GM06990 (cell line): ENCODE measurements around the gene ARSI.

ENCODE experiments used
- DNase-seq: peaks from one replicate; pipeline ENCODE4 v3.0.0-alpha.2; 2011; ENCODE audit not compliant: insufficient read length; ENCODE audit errors: extremely low read depth
- H3K27me3 ChIP-seq: replicated peaks from 2 replicates; pipeline ENCODE4 v1.6.0; 2011; ENCODE audit warnings: low read length; ENCODE audit not compliant: control insufficient read depth, insufficient read depth
- H3K36me3 ChIP-seq: 2 replicates; pipeline ENCODE4 v1.5.1; 2011; ENCODE audit warnings: low read length; ENCODE audit not compliant: control insufficient read depth, insufficient read depth
- H3K4me3 ChIP-seq: replicated peaks from 2 replicates; pipeline ENCODE4 v1.5.1; 2011; ENCODE audit warnings: low read depth, mild to moderate bottlenecking, control low read depth, low read length
- TF ChIP-seq, protein P1 (sequence below): IDR thresholded peaks from 2 replicates; pipeline ENCODE4 v1.5.1; 2011; ENCODE audit warnings: low read length, control low read depth, mild to moderate bottlenecking, inconsistent platforms; ENCODE audit not compliant: insufficient read depth, poor library complexity, severe bottlenecking

Gene ARSI

DNA sequence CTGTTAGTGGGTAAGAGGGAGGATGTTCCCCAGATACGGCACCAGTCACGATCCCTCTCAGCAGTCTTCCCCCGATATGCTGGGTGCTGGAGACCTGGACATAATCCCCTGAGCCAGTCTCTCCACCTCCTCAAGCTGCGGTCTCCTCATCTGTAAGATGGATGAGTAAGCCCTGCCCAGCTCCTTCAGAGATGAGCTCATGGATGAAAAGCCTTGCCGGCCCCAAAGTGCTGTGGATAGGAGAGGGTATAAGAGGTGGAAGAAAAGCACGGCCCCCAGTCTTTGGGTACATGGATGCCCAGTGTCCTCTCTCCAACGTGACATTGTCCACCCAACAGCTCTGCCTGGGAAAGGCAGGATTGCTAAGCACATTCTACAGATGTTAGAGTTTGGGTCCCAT lies 17.6 kb downstream of the ARSI start:
- TF ChIP-seq, protein P1, sequence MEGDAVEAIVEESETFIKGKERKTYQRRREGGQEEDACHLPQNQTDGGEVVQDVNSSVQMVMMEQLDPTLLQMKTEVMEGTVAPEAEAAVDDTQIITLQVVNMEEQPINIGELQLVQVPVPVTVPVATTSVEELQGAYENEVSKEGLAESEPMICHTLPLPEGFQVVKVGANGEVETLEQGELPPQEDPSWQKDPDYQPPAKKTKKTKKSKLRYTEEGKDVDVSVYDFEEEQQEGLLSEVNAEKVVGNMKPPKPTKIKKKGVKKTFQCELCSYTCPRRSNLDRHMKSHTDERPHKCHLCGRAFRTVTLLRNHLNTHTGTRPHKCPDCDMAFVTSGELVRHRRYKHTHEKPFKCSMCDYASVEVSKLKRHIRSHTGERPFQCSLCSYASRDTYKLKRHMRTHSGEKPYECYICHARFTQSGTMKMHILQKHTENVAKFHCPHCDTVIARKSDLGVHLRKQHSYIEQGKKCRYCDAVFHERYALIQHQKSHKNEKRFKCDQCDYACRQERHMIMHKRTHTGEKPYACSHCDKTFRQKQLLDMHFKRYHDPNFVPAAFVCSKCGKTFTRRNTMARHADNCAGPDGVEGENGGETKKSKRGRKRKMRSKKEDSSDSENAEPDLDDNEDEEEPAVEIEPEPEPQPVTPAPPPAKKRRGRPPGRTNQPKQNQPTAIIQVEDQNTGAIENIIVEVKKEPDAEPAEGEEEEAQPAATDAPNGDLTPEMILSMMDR = no peak
- peaks cover 3% of the 10 kb centered on the region for H3K27me3 ChIP-seq

DNA sequence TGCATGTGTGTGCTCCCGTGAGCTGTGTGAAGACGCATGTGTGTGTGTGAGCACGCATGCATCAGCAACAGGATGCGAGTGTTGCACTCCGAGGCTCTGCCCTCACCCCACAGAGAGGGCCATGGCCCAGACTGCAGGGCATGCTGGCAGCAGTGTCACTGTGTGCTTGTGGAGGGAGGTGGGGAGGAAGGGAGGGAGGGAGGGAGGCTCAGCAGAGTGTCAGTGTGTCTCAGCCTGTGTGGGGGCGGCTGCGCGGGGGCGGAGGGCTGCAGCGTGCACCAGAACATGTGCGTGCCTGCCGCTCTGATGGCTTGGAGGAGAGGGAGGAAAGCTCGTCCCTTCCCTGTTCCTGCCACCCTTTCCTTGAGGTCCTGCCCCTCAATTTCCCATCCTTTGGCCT lies 18.4 kb downstream of the ARSI start:
- DNase-seq = no peak
- H3K4me3 ChIP-seq = no peak overlapping the region
- H3K36me3 ChIP-seq = no peaks in the 10 kb centered on the region
- TF ChIP-seq, protein P1 = no peak
- peaks cover 5% of the 10 kb centered on the region for H3K27me3 ChIP-seq

More for the DNA sequence above, 17.6 kb downstream of the ARSI start:
- Histone ChIP-seq H3K4me3 (no peak overlapping the region), H3K36me3 (no peaks in the 10 kb centered on the region)
- no peak for DNase-seq

DNA sequence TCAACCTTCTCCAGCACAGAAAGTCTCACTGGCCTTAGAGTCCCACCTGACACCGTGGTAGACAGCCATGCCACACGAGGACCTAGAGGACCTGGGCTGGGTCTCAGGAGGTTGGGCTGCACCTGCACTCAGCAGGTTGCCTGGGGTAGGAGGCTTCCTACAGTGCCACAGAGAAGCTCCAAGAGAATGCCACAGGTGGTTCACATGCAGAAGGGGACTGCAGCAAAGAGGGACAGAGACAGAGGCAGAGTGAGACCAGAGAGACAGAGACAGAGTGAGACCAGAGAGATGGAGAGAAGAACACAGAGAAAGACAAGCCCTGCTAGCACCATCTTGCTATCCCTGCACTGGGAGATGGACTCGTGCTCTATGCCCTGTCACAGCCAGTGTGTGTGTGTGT lies 18.8 kb downstream of the ARSI start:
- no peak for DNase-seq
- Histone ChIP-seq H3K4me3 (no peak overlapping the region), H3K36me3 (no peaks in the 10 kb centered on the region), H3K27me3 (peaks cover 5% of the 10 kb centered on the region)
- TF ChIP-seq, protein P1 = no peak

GRCh38 chr5:150281987-150282386 lies 20.7 kb downstream of the ARSI start:
- H3K36me3 ChIP-seq = no peaks in the 10 kb centered on the region
- no peak overlapping the region for H3K4me3 ChIP-seq
- no peak for DNase-seq
- TF ChIP-seq, protein P1 = no peak
- peaks cover 5% of the 10 kb centered on the region for H3K27me3 ChIP-seq

- no peaks in the 10 kb centered on the region for H3K36me3 ChIP-seq
- peaks cover 5% of the 10 kb centered on the region for H3K27me3 ChIP-seq
- DNase-seq = no peak
- TF ChIP-seq, protein P1 = no peak
- H3K4me3 ChIP-seq = no peak overlapping the region
Measured at GRCh38 chr5:150279330-150280020, 23.2 kb downstream of the ARSI start.

GRCh38 chr5:150278916-150279315 lies 23.8 kb downstream of the ARSI start:
- peaks cover 5% of the 10 kb centered on the region for H3K27me3 ChIP-seq
- H3K36me3 ChIP-seq = no peaks in the 10 kb centered on the region
- no peak for DNase-seq
- TF ChIP-seq, protein P1 = no peak
- no peak overlapping the region for H3K4me3 ChIP-seq
